HG02623 (cell line): Measurements from ENCODE around the gene PLXNC1.

Experiments
- ATAC-seq: cut with Tn5 transposase; IDR thresholded peaks from one replicate; pipeline ENCODE4 v1.9.1; 2021; ENCODE audit warnings: moderate library complexity; ENCODE audit not compliant: unreplicated experiment

PLXNC1 gene

GRCh38 chr12:94229902-94230301 is 81.5 kb downstream of the PLXNC1 start:
- ATAC-seq: no peak

- ATAC-seq: peak; percentile 45
Observed at GRCh38 chr12:94230357-94230905, 82.1 kb downstream of the PLXNC1 start.

- no peak for ATAC-seq
Observed at GRCh38 chr12:94231709-94232108, 83.3 kb downstream of the PLXNC1 start.

- no peak for ATAC-seq
Observed at GRCh38 chr12:94235848-94236247, 87.5 kb downstream of the PLXNC1 start.

- ATAC-seq: no peak
Observed at GRCh38 chr12:94239332-94239993, 91.1 kb downstream of the PLXNC1 start.

GRCh38 chr12:94240171-94240570 is 91.8 kb downstream of the PLXNC1 start:
- ATAC-seq: peak; percentile 87

GRCh38 chr12:94242901-94243300 is 94.5 kb downstream of the PLXNC1 start:
- ATAC-seq: no peak

GRCh38 chr12:94244165-94245133 is 96.1 kb downstream of the PLXNC1 start:
- peak; percentile 49 for ATAC-seq

GRCh38 chr12:94245631-94246383 is 97.4 kb downstream of the PLXNC1 start:
- ATAC-seq: no peak

GRCh38 chr12:94247246-94247645 is 98.9 kb downstream of the PLXNC1 start:
- no peak for ATAC-seq

GRCh38 chr12:94248582-94248981 is 100.2 kb downstream of the PLXNC1 start:
- ATAC-seq: no peak

- ATAC-seq: no peak
Observed at GRCh38 chr12:94250130-94250529, 101.8 kb downstream of the PLXNC1 start.

GRCh38 chr12:94254270-94254669 is 105.9 kb downstream of the PLXNC1 start:
- no peak for ATAC-seq

- no peak for ATAC-seq
Observed at GRCh38 chr12:94255006-94255405, 106.6 kb downstream of the PLXNC1 start.

GRCh38 chr12:94255428-94255827 is 107.1 kb downstream of the PLXNC1 start:
- no peak for ATAC-seq

- ATAC-seq: no peak
Observed at GRCh38 chr12:94258593-94258992, 110.2 kb downstream of the PLXNC1 start.

GRCh38 chr12:94260017-94260416 is 111.6 kb downstream of the PLXNC1 start:
- no peak for ATAC-seq

GRCh38 chr12:94260717-94261116 is 112.3 kb downstream of the PLXNC1 start:
- no peak for ATAC-seq

- no peak for ATAC-seq
Observed at GRCh38 chr12:94261119-94261518, 112.7 kb downstream of the PLXNC1 start.

- no peak for ATAC-seq
Observed at GRCh38 chr12:94261786-94262185, 113.4 kb downstream of the PLXNC1 start.
